GM23338 (cell line): ENCODE data around the gene GMEB2. TPM values are rescaled to one million over a fixed set of nuclear protein-coding genes. Genes with fewer than 3 reads are reported as not detected.
A peak's percentile ranks its signal among the peaks of the same experiment; 100 is the strongest.

Experiments used
- ATAC-seq: fragments of 200-7000 bp; cut with Tn5 transposase; 3 replicates; pipeline ENCODE4 v1.9.1; 2020
- DNase-seq: peaks from one replicate; pipeline ENCODE4 v3.0.0-alpha.2; 2015; ENCODE audit warnings: low spot score
- H2AFZ ChIP-seq: fragments of 200-600 bp; sonication (generic); 2 replicates; pipeline ENCODE4 v1.8.0; 2016; ENCODE audit warnings: antibody characterized with exemption, mild to moderate bottlenecking, moderate library complexity
- H3F3A ChIP-seq: fragments of 200-600 bp; sonication (generic); replicated peaks from 2 replicates; pipeline ENCODE4 v1.8.0; 2017; ENCODE audit warnings: antibody characterized with exemption, mixed run types, low read depth
- H3K27ac ChIP-seq: fragments of 200-600 bp; sonication (generic); 2 replicates; pipeline ENCODE4 v1.6.1; 2016; ENCODE audit warnings: low read depth
- H3K27me3 ChIP-seq: fragments of 200-600 bp; sonication (generic); 2 replicates; pipeline ENCODE4 v1.8.0; 2016; ENCODE audit warnings: mild to moderate bottlenecking, mixed run types, moderate library complexity; ENCODE audit not compliant: insufficient read depth
- H3K36me3 ChIP-seq: fragments of 200-600 bp; sonication (generic); 2 replicates; pipeline ENCODE4 v1.8.0; 2016; ENCODE audit warnings: mild to moderate bottlenecking; ENCODE audit not compliant: insufficient read depth
- H3K4me1 ChIP-seq: fragments of 200-600 bp; sonication (generic); 2 replicates; pipeline ENCODE4 v1.8.0; 2016; ENCODE audit warnings: mild to moderate bottlenecking, moderate library complexity; ENCODE audit not compliant: insufficient read depth
- H3K4me2 ChIP-seq: fragments of 200-600 bp; sonication (generic); 2 replicates; pipeline ENCODE4 v1.7.1; 2017; ENCODE audit warnings: mixed run types
- H3K4me3 ChIP-seq: fragments of 200-600 bp; sonication (generic); 2 replicates; pipeline ENCODE4 v1.6.1; 2016; ENCODE audit warnings: mixed run types
- H3K79me2 ChIP-seq: fragments of 200-600 bp; sonication (generic); replicated peaks from 2 replicates; pipeline ENCODE4 v1.8.0; 2017; ENCODE audit warnings: mild to moderate bottlenecking; ENCODE audit not compliant: insufficient read depth
- H3K9me2 ChIP-seq: fragments of 200-600 bp; sonication (generic); 2 replicates; pipeline ENCODE4 v1.8.0; 2017; ENCODE audit not compliant: insufficient read depth
- H4K20me1 ChIP-seq: fragments of 200-600 bp; sonication (generic); replicated peaks from 2 replicates; pipeline ENCODE4 v1.8.0; 2017; ENCODE audit warnings: mild to moderate bottlenecking; ENCODE audit not compliant: insufficient read depth
- H3K27ac Mint-ChIP-seq: 2 replicates; pipeline ENCODE4 v1.8.0; 2020; ENCODE audit warnings: inconsistent platforms, mild to moderate bottlenecking, moderate library complexity, mixed read lengths
- H3K27me3 Mint-ChIP-seq: 3 replicates; pipeline ENCODE4 v1.8.0; 2022; ENCODE audit warnings: low read depth, mild to moderate bottlenecking, moderate library complexity, mixed read lengths, inconsistent platforms; ENCODE audit not compliant: insufficient read depth, poor library complexity
- H3K36me3 Mint-ChIP-seq: 3 replicates; pipeline ENCODE4 v1.8.0; 2021; ENCODE audit warnings: low read depth, mild to moderate bottlenecking, inconsistent platforms, moderate library complexity, mixed read lengths
- H3K4me1 Mint-ChIP-seq: 3 replicates; pipeline ENCODE4 v1.8.0; 2020; ENCODE audit warnings: mild to moderate bottlenecking, inconsistent platforms, mixed read lengths
- H3K4me3 Mint-ChIP-seq: 3 replicates; pipeline ENCODE4 v1.8.0; 2021; ENCODE audit warnings: moderate library complexity, mild to moderate bottlenecking, inconsistent platforms, mixed read lengths
- H3K9me3 Mint-ChIP-seq: 3 replicates; pipeline ENCODE4 v1.8.0; 2020; ENCODE audit warnings: moderate library complexity, mild to moderate bottlenecking, inconsistent platforms, mixed read lengths
- CREB1 ChIP-seq: fragments of 250-450 bp; sonication (Bioruptor Pico); IDR thresholded peaks from 2 replicates; pipeline ENCODE4 v1.5.0; 2020; ENCODE audit warnings: low read depth, mild to moderate bottlenecking, moderate library complexity
- CTCF ChIP-seq, 2 experiments: fragments of 200-600 bp in 1 of 2; sonication (generic) in 1 of 2; conservative IDR thresholded peaks; 2 replicates each; pipeline versions ENCODE4 v1.5.1 to v1.6.1; 2016 to 2017; ENCODE audit warnings: antibody characterized with exemption in 2 of 2, low read depth in 2 of 2, mild to moderate bottlenecking in 2 of 2, moderate library complexity in 1 of 2
- ETS1 ChIP-seq: IDR thresholded peaks from 2 replicates; pipeline ENCODE4 v1.6.1; 2016; ENCODE audit warnings: antibody characterized with exemption
- EZH2phosphoT487 ChIP-seq: fragments of 200-600 bp; sonication (generic); IDR thresholded peaks from one replicate; pipeline ENCODE4 v1.8.1; 2018; ENCODE audit warnings: antibody characterized with exemption; ENCODE audit not compliant: unreplicated experiment
- JUNB ChIP-seq: IDR thresholded peaks from one replicate; pipeline ENCODE4 v1.6.1; 2016; ENCODE audit warnings: antibody characterized with exemption; ENCODE audit not compliant: unreplicated experiment
- NANOG ChIP-seq: IDR thresholded peaks from 2 replicates; pipeline ENCODE4 v1.6.1; 2016; ENCODE audit warnings: antibody characterized with exemption, borderline replicate concordance
- ZNF331 ChIP-seq: fragments of 250-450 bp; sonication (Bioruptor Pico); IDR thresholded peaks from 2 replicates; pipeline ENCODE4 v1.5.0; 2020; ENCODE audit warnings: low read depth, mild to moderate bottlenecking, moderate library complexity
- ZNF462 ChIP-seq: fragments of 250-450 bp; sonication (Bioruptor Pico); IDR thresholded peaks from 2 replicates; pipeline ENCODE4 v1.5.0; 2020; ENCODE audit warnings: mild to moderate bottlenecking, moderate library complexity
- polyA plus RNA-seq: library from polyadenylated mRNA; unstranded; fragments of >200 nt; fragmentation: Nextera tagmentation; extraction: Ambion mirVana; gene quantifications from 2 replicates; pipeline ENCODE4 v1.2.1, GENCODE V29; 2016
- total RNA-seq: library from RNA; depleted of rRNA; stranded (reverse); fragments of >200 nt; shearing (Covaris generic); gene quantifications from 2 replicates; pipeline ENCODE4 v1.2.3, GENCODE V29; 2014

Gene GMEB2
- total and polyA plus RNA-seq, 2 experiments from 2014 or later: 4.4 to 20.6 TPM

GRCh38 chr20:63594043-63594561 is 32.8 kb downstream of the GMEB2 start (continued):
- TF ChIP-seq ZNF462 (CRISPR knock-in tag) (no peak), ETS1 (no peak), CTCF (conservative IDR thresholded peaks at IDR 0.05; ENCODE audit: low read depth in 2 of 2) (no peak)

- H3K27ac ChIP-seq: 0 out of 2 replicates have a peak overlapping the region, but pooled peaks have one; percentile 45
- DNase-seq (no peak), ATAC-seq (no peak)
- no peaks in the 10 kb centered on the region for H3K79me2 ChIP-seq
- no peaks in the 10 kb centered on the region for H3K9me3 Mint-ChIP-seq
- no peak overlapping the region for H3K4me2 ChIP-seq
- H3K4me1 ChIP-seq: no peaks in the 10 kb centered on the region
- H3K27ac Mint-ChIP-seq: no peak overlapping the region
- peaks cover 18% of the 10 kb centered on the region for H3K36me3 Mint-ChIP-seq
- H3F3A ChIP-seq: 0 out of 2 replicates have a peak, but pooled peaks cover 2% of the 10 kb centered on the region
- no peaks in the 10 kb centered on the region for H3K9me2 ChIP-seq
- no peak overlapping the region for H2AFZ ChIP-seq
- H3K4me3 Mint-ChIP-seq: no peak overlapping the region
- no peaks in the 10 kb centered on the region for H3K4me1 Mint-ChIP-seq
- no peaks in the 10 kb centered on the region for H3K27me3 ChIP-seq
- no peak overlapping the region for H3K4me3 ChIP-seq
- peaks cover 3% of the 10 kb centered on the region for H3K27me3 Mint-ChIP-seq
- H3K36me3 ChIP-seq: no peaks in the 10 kb centered on the region
- H4K20me1 ChIP-seq: no peaks in the 10 kb centered on the region
- TF ChIP-seq CREB1 (CRISPR knock-in tag) (no peak), ETS1 (no peak), EZH2phosphoT487 (no peak), NANOG (no peak), ZNF331 (CRISPR knock-in tag) (no peak), JUNB (no peak)
These were observed 34.2 kb downstream of the GMEB2 start for GRCh38 chr20:63592661-63593060.
